K562 (cell line): ENCODE data around the gene ANKS1A.

Source experiments
- ARHGAP35 ChIP-seq: fragments of 450-650 bp; IDR thresholded peaks from 2 replicates; pipeline ENCODE4 v1.6.1; 2018; ENCODE audit not compliant: partially characterized antibody
- ATF3 ChIP-seq, 2 experiments: fragments of 450-650 bp in 1 of 2; sonication (generic) in 1 of 2; formaldehyde crosslinking in 1 of 2; IDR thresholded peaks in 1 of 2; conservative IDR thresholded peaks in 1 of 2; 2 replicates each; pipeline versions ENCODE4 v1.6.1 to v1.8.1; 2016 to 2023; ENCODE audit warnings: mild to moderate bottlenecking in 2 of 2, moderate library complexity in 2 of 2, inconsistent platforms in 1 of 2, missing genetic modification reagents in 1 of 2
- CEBPB ChIP-seq: fragments of 450-650 bp; IDR thresholded peaks from 2 replicates; pipeline ENCODE4 v1.6.1; 2016; ENCODE audit warnings: missing genetic modification characterization, missing compliant biosample characterization
- MAX ChIP-seq: sonication (generic); formaldehyde crosslinking; IDR thresholded peaks from 2 replicates; pipeline ENCODE4 v1.9.0; 2022; ENCODE audit warnings: mild to moderate bottlenecking, missing genetic modification reagents
- MLLT1 ChIP-seq, 2 experiments: fragments of 450-650 bp; IDR thresholded peaks; 2 replicates each; pipeline ENCODE4 v1.6.1; 2016
- MTA2 ChIP-seq: fragments of 450-650 bp; IDR thresholded peaks from 2 replicates; pipeline ENCODE4 v1.6.1; 2016; ENCODE audit warnings: low read depth
- PCBP2 ChIP-seq: fragments of 200-400 bp; formaldehyde crosslinking; IDR thresholded peaks from 2 replicates; pipeline ENCODE4 v1.6.1; 2018; ENCODE audit warnings: low read length, low read depth, mild to moderate bottlenecking, moderate library complexity; ENCODE audit not compliant: poor library complexity, severe bottlenecking
- RNF2 ChIP-seq: sonication (generic); IDR thresholded peaks from 2 replicates; pipeline ENCODE4 v1.6.1; 2016
- USF1 ChIP-seq: sonication (generic); formaldehyde crosslinking; IDR thresholded peaks from 2 replicates; pipeline ENCODE4 v1.9.0; 2022; ENCODE audit warnings: mild to moderate bottlenecking, missing genetic modification reagents
- ZNF318 ChIP-seq, 2 experiments: fragments of 450-650 bp; IDR thresholded peaks; 2 replicates each; pipeline ENCODE4 v1.6.1; 2016; ENCODE audit warnings: mild to moderate bottlenecking in 2 of 2, borderline replicate concordance in 1 of 2, low read depth in 1 of 2, moderate library complexity in 1 of 2
- ZNF512 ChIP-seq: IDR thresholded peaks from 2 replicates; pipeline ENCODE4 v1.6.1; 2016; ENCODE audit warnings: missing genetic modification characterization, missing compliant biosample characterization
- ZZZ3 ChIP-seq: fragments of 450-650 bp; IDR thresholded peaks from 2 replicates; pipeline ENCODE4 v1.6.1; 2016; ENCODE audit warnings: antibody characterized with exemption, mild to moderate bottlenecking, moderate library complexity

GRCh38 chr6:35078226-35078850 lies 189.3 kb downstream of the ANKS1A start:
- TF ChIP-seq CEBPB (tag), result no peak
- no peak for TF ChIP-seq RNF2
- no peak for TF ChIP-seq ARHGAP35
- TF ChIP-seq USF1 (CRISPR knock-in tag), result no peak
- TF ChIP-seq MAX (CRISPR knock-in tag), result no peak
- no peak for TF ChIP-seq ZZZ3
- TF ChIP-seq MLLT1 (IDR thresholded peaks at IDR 0.05), result no peak
- no peak for TF ChIP-seq ATF3 (IDR thresholded peaks at IDR 0.05)
- TF ChIP-seq ATF3 (CRISPR knock-in tag; conservative IDR thresholded peaks at IDR 0.05), result no peak
- no peak for TF ChIP-seq PCBP2
- no peak for TF ChIP-seq ZNF318 (IDR thresholded peaks at IDR 0.05; ENCODE audit: borderline replicate concordance in 1 of 2, low read depth in 1 of 2)
- no peak for TF ChIP-seq ZNF512 (tag)
- no peak for TF ChIP-seq MTA2
